GM12872 (cell line): Measurements from ENCODE around the gene AGAP1.

Experiments
- CTCF ChIP-seq: IDR thresholded peaks from 3 replicates; pipeline ENCODE4 v1.5.1; 2011; ENCODE audit warnings: low read depth, mild to moderate bottlenecking, low read length, moderate library complexity; ENCODE audit not compliant: insufficient read depth

AGAP1 gene

GRCh38 chr2:236109473-236109872 is 615.6 kb downstream of the AGAP1 start:
- TF ChIP-seq CTCF = no peak

- no peak for TF ChIP-seq CTCF
Measured at GRCh38 chr2:236112466-236112865, 618.6 kb downstream of the AGAP1 start.

- no peak for TF ChIP-seq CTCF
Measured at GRCh38 chr2:236113425-236113824, 619.6 kb downstream of the AGAP1 start.

- no peak for TF ChIP-seq CTCF
Measured at GRCh38 chr2:236113948-236114347, 620.1 kb downstream of the AGAP1 start.

- TF ChIP-seq CTCF = no peak
Measured at GRCh38 chr2:236114959-236115358, 621.1 kb downstream of the AGAP1 start.

GRCh38 chr2:236117401-236117800 is 623.6 kb downstream of the AGAP1 start:
- no peak for TF ChIP-seq CTCF

GRCh38 chr2:236117861-236118269 is 624.0 kb downstream of the AGAP1 start:
- TF ChIP-seq CTCF = no peak

GRCh38 chr2:236119003-236119402 is 625.2 kb downstream of the AGAP1 start:
- no peak for TF ChIP-seq CTCF
